ENCODE results near the gene JMJD7. TPM values are rescaled to one million over a fixed set of nuclear protein-coding genes. Genes with fewer than 3 reads are reported as not detected.

JMJD7 gene
- total RNA-seq, 4 donors from 2014 or later = 2.0 to 12.6 (median 7.9) TPM

GRCh38 chr15:41858756-41859155, 30.9 kb downstream of the JMJD7 start:
- no peak for TF ChIP-seq CTCF (IDR thresholded peaks at IDR 0.05; ENCODE audit: low read depth)

- no peak for TF ChIP-seq CTCF (IDR thresholded peaks at IDR 0.05; ENCODE audit: low read depth)
These were observed 32.3 kb downstream of the JMJD7 start for GRCh38 chr15:41860049-41860828.

- TF ChIP-seq CTCF (IDR thresholded peaks at IDR 0.05; ENCODE audit: low read depth) = no peak
These were observed 34.0 kb downstream of the JMJD7 start for GRCh38 chr15:41861736-41862356.

- TF ChIP-seq CTCF (IDR thresholded peaks at IDR 0.05; ENCODE audit: low read depth) = no peak
These were observed 34.7 kb downstream of the JMJD7 start for GRCh38 chr15:41862515-41863116.

GRCh38 chr15:41865490-41866055, 37.7 kb downstream of the JMJD7 start:
- no peak for TF ChIP-seq CTCF (IDR thresholded peaks at IDR 0.05; ENCODE audit: low read depth)

- TF ChIP-seq CTCF (IDR thresholded peaks at IDR 0.05; ENCODE audit: low read depth) = no peak
These were observed 38.4 kb downstream of the JMJD7 start for GRCh38 chr15:41866263-41866703.
